BLaER1 (cell line): ENCODE data around the gene CUX1.
"Not testable (repeated sequence)": the region's sequence is repeated elsewhere in the genome, so short reads cannot be mapped to it uniquely, and the experiment has no call there.

Experiments used
- H3K27ac ChIP-seq: shearing (Covaris generic); formaldehyde crosslinking; 2 replicates; pipeline ENCODE4 v1.8.1; 2022
- H3K27me3 ChIP-seq: shearing (Covaris generic); formaldehyde crosslinking; 2 replicates; pipeline ENCODE4 v1.8.1; 2022
- H3K36me3 ChIP-seq: shearing (Covaris generic); formaldehyde crosslinking; 2 replicates; pipeline ENCODE4 v1.8.1; 2022
- H3K4me1 ChIP-seq: shearing (Covaris generic); formaldehyde crosslinking; 2 replicates; pipeline ENCODE4 v1.8.1; 2022
- H3K4me2 ChIP-seq: shearing (Covaris generic); formaldehyde crosslinking; 2 replicates; pipeline ENCODE4 v1.8.1; 2022
- H3K4me3 ChIP-seq: shearing (Covaris generic); formaldehyde crosslinking; 2 replicates; pipeline ENCODE4 v1.8.1; 2022
- H3K9ac ChIP-seq: shearing (Covaris generic); formaldehyde crosslinking; 2 replicates; pipeline ENCODE4 v1.8.1; 2022
- H3K9me3 ChIP-seq: shearing (Covaris generic); formaldehyde crosslinking; 2 replicates; pipeline ENCODE4 v1.8.1; 2022
- H4K20me1 ChIP-seq: shearing (Covaris generic); formaldehyde crosslinking; 2 replicates; pipeline ENCODE4 v1.8.1; 2022
- Cebpa-rat ChIP-seq: shearing (Covaris generic); IDR thresholded peaks from 2 replicates; pipeline ENCODE4 v1.8.1; 2022

Gene CUX1

DNA sequence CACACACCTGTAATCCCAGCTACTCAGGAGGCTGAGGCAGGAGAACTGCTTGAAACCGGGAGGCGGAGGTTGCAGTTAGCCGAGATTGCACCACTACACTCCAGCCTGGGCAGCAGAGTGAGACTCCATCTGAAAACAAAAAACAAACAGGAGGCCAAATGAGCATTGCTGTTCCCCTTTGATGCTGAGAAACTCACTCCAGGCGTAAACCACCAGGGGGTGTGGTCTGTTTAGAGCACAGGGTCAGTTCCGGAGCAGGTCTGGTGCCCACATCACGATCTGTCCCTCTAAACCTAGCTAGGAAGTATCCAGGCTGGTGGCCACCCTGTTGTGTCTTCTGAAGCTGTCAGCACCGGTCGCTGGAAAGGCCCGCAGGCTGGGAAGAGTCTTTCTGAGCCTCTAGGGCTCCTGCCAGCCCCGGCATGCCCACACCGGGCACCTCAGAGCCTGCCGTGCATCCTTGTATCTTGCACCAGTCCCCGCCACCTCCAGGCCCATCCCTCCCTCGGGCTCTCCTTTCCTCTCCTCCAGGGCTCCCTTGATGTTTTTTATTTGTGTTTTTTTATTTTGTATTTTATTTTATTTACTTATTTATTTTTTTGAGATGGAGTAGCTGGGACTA lies 402.9 kb downstream of the CUX1 start:
- no peak overlapping the region for H3K4me3 ChIP-seq
- H3K4me1 ChIP-seq = peaks cover 9% of the 10 kb centered on the region; the same call in 1 of the 2 replicates
- no peaks in the 10 kb centered on the region for H3K9me3 ChIP-seq
- H3K36me3 ChIP-seq = peaks cover 95% of the 10 kb centered on the region
- no peak for TF ChIP-seq Cebpa-rat
- H4K20me1 ChIP-seq = peaks cover 85% of the 10 kb centered on the region
- no peak overlapping the region for H3K27ac ChIP-seq
- H3K4me2 ChIP-seq = no peak overlapping the region
- H3K9ac ChIP-seq = no peak overlapping the region
- H3K27me3 ChIP-seq = no peaks in the 10 kb centered on the region

DNA sequence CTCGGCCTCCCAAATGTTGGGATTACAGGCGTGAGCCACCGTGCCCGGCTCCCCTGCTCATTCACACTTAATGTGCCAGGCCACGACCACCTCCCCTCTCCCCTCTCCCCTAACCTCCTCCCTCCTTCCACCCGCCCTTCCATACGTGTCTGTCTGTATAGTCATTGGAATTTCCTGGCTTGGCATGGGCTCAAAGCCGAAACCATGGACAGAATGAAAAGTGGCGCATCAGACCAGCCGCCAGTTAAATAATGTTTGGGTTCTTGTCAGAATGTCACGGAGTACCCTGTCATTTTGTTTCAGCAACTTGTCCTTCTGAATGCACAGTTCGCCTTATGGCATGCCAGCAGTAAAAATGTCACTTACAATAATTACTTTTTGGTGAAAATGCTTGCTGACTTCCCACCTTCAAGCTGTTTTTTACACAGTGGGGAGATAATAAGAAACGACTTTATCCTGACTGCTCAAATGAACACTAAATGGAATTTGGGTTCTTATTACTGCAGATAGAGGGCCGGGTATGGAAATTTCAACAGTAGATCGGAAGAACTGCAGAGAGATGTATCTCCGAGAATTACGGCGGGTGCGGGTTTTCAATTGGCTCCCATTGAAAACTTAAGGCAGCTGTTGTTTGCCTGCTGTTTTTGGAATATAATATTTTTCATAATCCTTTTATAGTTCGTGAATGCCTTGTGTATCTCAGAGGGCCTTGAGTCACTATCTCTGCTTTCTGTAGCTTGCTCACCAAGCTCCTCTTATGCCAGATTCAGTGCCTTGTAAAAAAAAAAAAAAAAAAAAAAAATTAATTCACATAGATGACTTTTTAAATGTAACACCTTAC lies 403.8 kb downstream of the CUX1 start:
- TF ChIP-seq Cebpa-rat = no peak
- Histone ChIP-seq H3K4me2 (no peak overlapping the region), H3K36me3 (peaks cover 95% of the 10 kb centered on the region), H4K20me1 (peaks cover 93% of the 10 kb centered on the region), H3K9me3 (no peaks in the 10 kb centered on the region), H3K27me3 (no peaks in the 10 kb centered on the region), H3K9ac (no peak overlapping the region), H3K4me1 (peaks cover 9% of the 10 kb centered on the region; the same call in 1 of the 2 replicates), H3K4me3 (no peak overlapping the region), H3K27ac (no peak overlapping the region)

DNA sequence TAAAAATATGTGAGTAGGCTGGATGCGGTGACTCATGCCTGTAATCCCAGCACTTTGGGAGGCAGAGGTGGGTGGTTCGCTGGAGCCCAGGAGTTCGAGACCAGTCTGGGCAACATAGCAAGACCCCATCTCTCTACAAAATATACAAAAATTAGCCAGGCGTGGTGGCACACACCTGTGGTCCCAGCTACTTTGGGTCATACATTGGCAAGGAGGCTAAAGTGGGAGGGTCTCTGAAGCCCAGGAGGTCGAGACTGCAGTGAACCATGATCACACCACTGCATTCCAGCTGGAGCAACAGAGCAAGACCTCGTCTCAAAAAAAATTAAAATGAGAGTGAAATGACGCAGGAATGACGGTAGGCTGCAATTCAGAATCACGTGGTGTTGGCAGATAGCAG lies 404.5 kb downstream of the CUX1 start:
- Histone ChIP-seq H3K36me3 (peaks cover 95% of the 10 kb centered on the region), H3K27ac (no peak overlapping the region), H3K9ac (no peak overlapping the region), H3K27me3 (no peaks in the 10 kb centered on the region), H3K4me1 (peaks cover 9% of the 10 kb centered on the region; the same call in 1 of the 2 replicates), H3K4me3 (no peak overlapping the region), H4K20me1 (peaks cover 98% of the 10 kb centered on the region), H3K9me3 (no peaks in the 10 kb centered on the region), H3K4me2 (no peak overlapping the region)
- no peak for TF ChIP-seq Cebpa-rat

DNA sequence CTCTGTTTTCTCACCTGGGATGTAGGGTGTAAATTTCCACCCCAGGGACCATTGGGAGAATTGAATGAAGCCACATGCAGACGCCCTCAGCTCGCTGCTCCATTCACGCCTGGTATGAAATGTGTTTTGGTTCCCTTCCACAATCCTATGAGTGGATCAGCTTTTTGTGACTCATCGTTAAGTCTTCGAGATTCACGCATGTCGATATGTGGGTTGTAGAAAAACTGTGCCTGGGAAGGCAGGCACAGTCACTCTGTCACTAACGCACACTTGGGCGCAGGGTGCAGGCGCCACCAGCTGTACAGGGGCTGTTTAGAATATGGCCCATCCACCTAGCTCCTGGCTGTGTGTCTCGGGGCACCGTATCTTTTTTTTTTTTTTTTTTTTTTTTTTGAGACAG lies 405.0 kb downstream of the CUX1 start:
- Histone ChIP-seq H3K4me1 (peaks cover 9% of the 10 kb centered on the region; the same call in 1 of the 2 replicates), H3K27ac (no peak overlapping the region), H3K9me3 (no peaks in the 10 kb centered on the region), H4K20me1 (peaks cover 96% of the 10 kb centered on the region), H3K36me3 (peaks cover 95% of the 10 kb centered on the region), H3K4me2 (no peak overlapping the region), H3K9ac (no peak overlapping the region), H3K27me3 (no peaks in the 10 kb centered on the region), H3K4me3 (no peak overlapping the region)
- TF ChIP-seq Cebpa-rat = no peak

DNA sequence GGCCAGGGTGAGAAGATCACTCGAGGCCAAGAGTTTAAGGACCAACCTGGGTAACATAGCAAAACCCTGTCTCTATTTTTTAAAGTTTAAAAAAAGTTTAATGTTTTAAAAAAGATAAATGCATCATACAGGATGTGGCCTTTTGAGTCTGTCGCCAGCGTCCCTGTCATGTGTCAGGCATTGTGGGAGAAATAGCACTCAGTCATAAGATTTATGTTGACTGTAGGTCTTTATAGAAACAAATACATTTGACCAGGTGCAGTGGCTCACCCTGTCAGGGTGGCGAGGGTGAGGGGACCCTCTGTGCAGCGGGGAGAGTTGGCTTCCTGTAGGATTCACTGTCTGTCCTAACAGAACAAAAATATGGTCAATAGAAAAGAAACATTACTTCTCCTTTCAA lies 405.8 kb downstream of the CUX1 start:
- Histone ChIP-seq H4K20me1 (peaks cover 90% of the 10 kb centered on the region), H3K4me1 (peaks cover 9% of the 10 kb centered on the region; the same call in 1 of the 2 replicates), H3K36me3 (peaks cover 96% of the 10 kb centered on the region), H3K4me2 (no peak overlapping the region), H3K9me3 (no peaks in the 10 kb centered on the region), H3K27me3 (no peaks in the 10 kb centered on the region), H3K27ac (no peak overlapping the region), H3K4me3 (no peak overlapping the region), H3K9ac (no peak overlapping the region)
- TF ChIP-seq Cebpa-rat = no peak

DNA sequence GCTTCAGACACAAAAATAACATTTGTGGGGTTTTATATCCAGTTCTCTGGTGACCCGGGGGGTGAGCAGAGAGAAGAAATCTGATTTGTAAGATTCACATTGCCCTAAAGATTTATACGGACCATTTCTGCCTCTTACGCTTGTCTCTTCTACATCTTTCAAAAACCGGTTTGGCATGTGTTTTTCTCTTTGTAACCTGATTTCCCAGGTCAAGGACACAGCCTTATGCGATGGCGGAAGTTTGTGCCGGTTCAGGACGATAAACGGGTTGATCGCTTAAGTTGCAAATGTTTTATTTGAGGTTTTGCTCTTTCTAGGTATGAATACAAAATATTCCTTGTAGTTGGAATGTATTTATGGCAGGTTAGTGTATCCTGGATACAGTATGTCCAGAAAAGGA lies 407.6 kb downstream of the CUX1 start:
- H3K4me3 ChIP-seq = no peak overlapping the region
- H3K27me3 ChIP-seq = no peaks in the 10 kb centered on the region
- H3K27ac ChIP-seq = no peak overlapping the region
- no peak overlapping the region for H3K9ac ChIP-seq
- H4K20me1 ChIP-seq = peaks cover 72% of the 10 kb centered on the region
- TF ChIP-seq Cebpa-rat = no peak
- H3K36me3 ChIP-seq = peaks cover 96% of the 10 kb centered on the region
- peaks cover 9% of the 10 kb centered on the region; the same call in 1 of the 2 replicates for H3K4me1 ChIP-seq
- no peaks in the 10 kb centered on the region for H3K9me3 ChIP-seq
- H3K4me2 ChIP-seq = no peak overlapping the region

DNA sequence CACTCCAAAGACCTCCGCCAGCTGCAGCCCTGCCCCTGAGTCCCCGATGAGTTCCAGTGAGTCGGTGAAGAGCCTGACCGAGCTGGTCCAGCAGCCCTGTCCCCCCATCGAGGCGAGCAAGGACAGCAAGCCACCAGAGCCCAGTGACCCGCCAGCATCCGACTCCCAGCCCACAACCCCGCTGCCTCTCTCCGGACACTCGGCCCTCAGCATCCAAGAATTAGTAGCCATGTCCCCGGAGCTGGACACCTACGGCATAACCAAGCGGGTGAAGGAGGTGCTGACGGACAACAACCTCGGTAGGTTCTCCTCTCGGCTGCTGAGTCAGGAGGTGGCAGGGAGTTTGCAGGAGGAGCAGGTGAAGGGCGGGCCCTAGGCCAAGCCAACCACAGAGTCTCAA lies 409.9 kb downstream of the CUX1 start:
- peaks cover 96% of the 10 kb centered on the region for H3K36me3 ChIP-seq

DNA sequence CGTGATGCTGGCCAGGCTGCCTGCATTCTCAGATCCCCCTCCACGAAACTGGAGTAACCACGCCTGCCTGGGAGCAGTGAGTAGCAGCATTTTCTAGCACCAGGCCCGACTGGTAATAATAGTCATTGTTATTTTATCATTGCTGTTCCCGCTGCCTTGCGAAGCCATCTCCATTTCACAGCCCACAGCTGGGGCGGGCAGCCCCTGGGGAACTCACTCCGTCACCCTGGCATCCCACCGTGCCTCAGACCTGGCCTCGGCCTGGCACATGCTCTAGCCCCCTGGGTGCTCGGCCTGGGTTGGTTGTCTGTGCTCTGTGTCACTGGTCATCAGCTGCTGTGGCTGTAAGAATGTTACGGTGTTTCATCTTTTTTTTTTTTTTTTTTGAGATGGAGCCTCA lies 411.5 kb downstream of the CUX1 start:
- Histone ChIP-seq H3K9me3 (no peaks in the 10 kb centered on the region), H4K20me1 (peaks cover 37% of the 10 kb centered on the region; the same call in 1 of the 2 replicates), H3K4me1 (peaks cover 1% of the 10 kb centered on the region), H3K4me3 (no peak overlapping the region), H3K9ac (no peak overlapping the region), H3K27ac (no peak overlapping the region), H3K4me2 (no peak overlapping the region), H3K36me3 (peaks cover 98% of the 10 kb centered on the region), H3K27me3 (no peaks in the 10 kb centered on the region)
- TF ChIP-seq Cebpa-rat = no peak

More for the DNA sequence above, 409.9 kb downstream of the CUX1 start:
- H4K20me1 ChIP-seq = peaks cover 48% of the 10 kb centered on the region
- H3K27me3 ChIP-seq = no peaks in the 10 kb centered on the region
- no peak for TF ChIP-seq Cebpa-rat
- H3K9ac ChIP-seq = no peak overlapping the region
- no peak overlapping the region for H3K4me2 ChIP-seq
- no peak overlapping the region for H3K27ac ChIP-seq
- no peak overlapping the region for H3K4me3 ChIP-seq
- peaks cover 2% of the 10 kb centered on the region; the same call in 1 of the 2 replicates for H3K4me1 ChIP-seq
- no peaks in the 10 kb centered on the region for H3K9me3 ChIP-seq

DNA sequence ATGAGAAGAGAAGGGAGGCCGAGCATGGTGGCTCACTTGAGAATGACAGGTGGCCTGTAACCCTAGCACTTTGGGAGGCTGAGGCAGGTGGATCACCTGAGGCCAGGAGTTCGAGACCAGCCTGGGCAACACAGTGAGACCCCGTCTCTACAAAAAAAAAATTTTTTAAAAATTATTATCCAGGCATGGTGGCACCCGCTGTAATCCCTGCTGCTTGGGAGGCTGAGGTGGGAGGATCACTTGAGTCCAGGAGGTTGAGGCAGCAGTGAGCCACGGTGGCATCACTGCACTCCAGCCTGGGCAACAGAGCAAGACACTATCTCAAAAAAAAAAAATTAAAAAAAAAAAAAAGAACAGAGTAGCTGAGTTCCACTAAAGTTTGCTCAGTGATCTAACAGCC lies 412.7 kb downstream of the CUX1 start:
- peaks cover 98% of the 10 kb centered on the region for H3K36me3 ChIP-seq
- H3K9ac ChIP-seq, H3K4me3 ChIP-seq, H3K27ac ChIP-seq, H3K27me3 ChIP-seq, H3K4me2 ChIP-seq, H3K9me3 ChIP-seq: not testable (repeated sequence)
- H3K4me1 ChIP-seq = peaks cover 13% of the 10 kb centered on the region
- peaks cover 25% of the 10 kb centered on the region; the same call in 1 of the 2 replicates for H4K20me1 ChIP-seq

DNA sequence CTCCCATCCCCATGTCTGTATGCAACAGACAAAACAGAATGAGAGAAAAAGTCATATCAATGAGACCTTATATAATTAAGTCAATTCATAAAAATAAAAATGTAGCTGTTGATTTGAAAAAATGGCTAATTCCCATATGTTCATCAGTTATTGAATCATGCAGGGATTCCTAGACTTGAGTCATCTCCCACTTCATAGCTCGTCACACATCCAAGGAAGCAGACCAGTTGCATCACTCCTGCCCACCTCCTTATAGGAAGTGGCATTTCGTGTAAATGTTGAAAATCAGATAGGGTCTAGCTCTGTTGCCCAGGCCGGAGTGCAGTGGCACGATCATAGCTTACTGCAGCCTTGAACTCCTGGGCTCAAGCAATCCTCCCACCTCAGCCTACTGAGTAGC lies 413.2 kb downstream of the CUX1 start:
- Histone ChIP-seq H3K4me3 (no peak overlapping the region), H3K27ac (no peak overlapping the region), H3K36me3 (peaks cover 97% of the 10 kb centered on the region), H3K4me2 (no peak overlapping the region), H3K9ac (no peak overlapping the region), H4K20me1 (peaks cover 20% of the 10 kb centered on the region; the same call in 1 of the 2 replicates), H3K27me3 (no peaks in the 10 kb centered on the region), H3K9me3 (no peaks in the 10 kb centered on the region), H3K4me1 (peaks cover 14% of the 10 kb centered on the region)
- no peak for TF ChIP-seq Cebpa-rat
